MG63 (cell line): ENCODE data around the gene FARS2. TPM values are rescaled to one million over a fixed set of nuclear protein-coding genes. Genes with fewer than 3 reads are reported as not detected.

Experiments used
- DNase-seq: peaks from one replicate; pipeline ENCODE4 v3.0.0-alpha.2; 2020
- H3K27me3 ChIP-seq: fragments of 250-450 bp; sonication (Bioruptor Pico); 2 replicates; pipeline ENCODE4 v1.5.1; 2020; ENCODE audit warnings: mild to moderate bottlenecking, moderate library complexity
- H3K36me3 ChIP-seq: fragments of 250-450 bp; sonication (Bioruptor Pico); 2 replicates; pipeline ENCODE4 v1.5.1; 2020; ENCODE audit warnings: mild to moderate bottlenecking, moderate library complexity
- H3K4me3 ChIP-seq: fragments of 250-450 bp; sonication (Bioruptor Pico); 2 replicates; pipeline ENCODE4 v1.5.1; 2020; ENCODE audit warnings: mild to moderate bottlenecking, moderate library complexity
- H3K9me3 ChIP-seq: fragments of 250-450 bp; sonication (Bioruptor Pico); 2 replicates; pipeline ENCODE4 v1.5.1; 2020; ENCODE audit warnings: mild to moderate bottlenecking, moderate library complexity
- total RNA-seq: library from RNA; depleted of rRNA; stranded (reverse); fragments of >200 nt; shearing (Covaris generic); gene quantifications from 2 replicates; pipeline ENCODE4 v1.2.3, GENCODE V29; 2014; ENCODE audit warnings: low replicate concordance

The FARS2 gene
- total RNA-seq, 1 experiment from 2014 or later = 17.3 TPM

DNA sequence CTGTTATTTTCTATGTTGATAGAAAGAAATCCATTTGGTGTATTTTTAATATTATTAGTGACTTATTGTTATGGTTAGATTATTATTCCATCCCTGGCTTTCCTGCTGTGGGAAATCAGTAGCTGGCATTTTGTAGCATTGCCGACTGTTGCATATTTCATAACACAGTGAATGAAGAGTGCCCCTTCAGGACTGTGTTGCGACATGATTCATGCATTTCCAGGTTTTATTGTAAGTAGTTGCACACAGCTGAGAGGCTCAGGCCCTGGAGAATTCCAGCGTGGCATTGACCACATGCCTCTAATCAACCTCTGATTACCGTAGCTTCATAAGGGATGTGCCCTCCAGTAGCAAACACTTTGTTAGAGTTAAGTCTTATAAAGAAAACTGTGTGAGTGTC lies 263.9 kb downstream of the FARS2 start:
- H3K36me3 ChIP-seq = no peaks in the 10 kb centered on the region
- no peaks in the 10 kb centered on the region for H3K9me3 ChIP-seq
- no peak for DNase-seq
- H3K27me3 ChIP-seq = no peaks in the 10 kb centered on the region
- no peak overlapping the region for H3K4me3 ChIP-seq

DNA sequence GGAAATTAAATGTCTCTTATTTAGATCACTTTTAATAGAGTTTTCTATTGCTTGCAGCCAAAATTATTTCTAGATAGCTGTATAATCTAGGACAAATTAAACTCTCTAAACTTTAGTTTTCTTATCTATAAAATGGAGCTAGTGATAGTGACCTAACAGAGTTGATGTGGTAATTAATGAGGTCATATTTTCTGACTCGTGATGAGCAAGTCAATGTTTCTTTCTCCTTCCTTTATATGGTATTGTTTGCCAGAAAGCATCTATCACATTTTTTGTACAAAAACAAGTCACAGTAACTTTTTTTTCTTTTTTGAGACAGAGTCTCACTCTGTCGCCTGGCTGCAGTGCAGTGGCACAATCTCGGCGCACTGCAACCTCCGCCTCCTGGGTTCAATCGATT lies 267.7 kb downstream of the FARS2 start:
- Histone ChIP-seq H3K27me3 (no peaks in the 10 kb centered on the region), H3K9me3 (no peaks in the 10 kb centered on the region), H3K4me3 (no peak overlapping the region), H3K36me3 (no peaks in the 10 kb centered on the region)
- no peak for DNase-seq

GRCh38 chr6:5529733-5530132 lies 268.4 kb downstream of the FARS2 start:
- H3K9me3 ChIP-seq = no peaks in the 10 kb centered on the region
- H3K36me3 ChIP-seq = no peaks in the 10 kb centered on the region
- H3K27me3 ChIP-seq = no peaks in the 10 kb centered on the region
- no peak overlapping the region for H3K4me3 ChIP-seq
- no peak for DNase-seq

- Histone ChIP-seq H3K9me3 (no peaks in the 10 kb centered on the region), H3K27me3 (no peaks in the 10 kb centered on the region), H3K36me3 (no peaks in the 10 kb centered on the region), H3K4me3 (no peak overlapping the region)
- no peak for DNase-seq
Measured at GRCh38 chr6:5531161-5531560, 269.8 kb downstream of the FARS2 start.

DNA sequence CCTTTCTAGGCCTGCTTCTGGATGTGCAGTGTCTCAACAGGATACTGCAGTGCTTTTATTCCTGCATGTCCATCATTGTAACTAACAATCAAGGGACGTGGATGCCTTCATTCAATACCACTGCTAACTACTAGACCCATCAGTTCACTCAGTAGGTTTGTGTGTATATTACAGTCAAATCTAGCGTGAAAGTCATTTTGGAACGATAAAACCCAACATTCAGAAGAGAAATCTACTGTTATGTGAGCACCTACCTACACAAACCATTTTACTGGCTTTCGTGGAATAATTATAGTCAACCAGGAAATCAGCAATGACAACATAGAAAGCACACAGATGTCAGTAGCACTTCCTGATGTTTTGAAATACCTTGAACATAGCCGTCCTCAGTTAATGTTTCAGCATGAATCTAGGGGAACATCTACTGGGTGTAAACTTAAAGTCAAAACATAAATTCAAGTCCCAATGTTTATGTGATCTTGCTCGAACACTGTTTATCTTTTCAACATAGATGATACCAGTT lies 270.6 kb downstream of the FARS2 start:
- H3K4me3 ChIP-seq = no peak overlapping the region
- no peaks in the 10 kb centered on the region for H3K27me3 ChIP-seq
- DNase-seq = no peak

GRCh38 chr6:5532941-5533340 lies 271.6 kb downstream of the FARS2 start:
- Histone ChIP-seq H3K4me3 (no peak overlapping the region), H3K36me3 (no peaks in the 10 kb centered on the region), H3K9me3 (no peaks in the 10 kb centered on the region), H3K27me3 (no peaks in the 10 kb centered on the region)
- no peak for DNase-seq

More for the DNA sequence above, 270.6 kb downstream of the FARS2 start:
- H3K9me3 ChIP-seq = no peaks in the 10 kb centered on the region
- H3K36me3 ChIP-seq = no peaks in the 10 kb centered on the region

- Histone ChIP-seq H3K4me3 (no peak overlapping the region), H3K9me3 (no peaks in the 10 kb centered on the region), H3K36me3 (no peaks in the 10 kb centered on the region), H3K27me3 (no peaks in the 10 kb centered on the region)
- DNase-seq = no peak
Measured at GRCh38 chr6:5534643-5535042, 273.3 kb downstream of the FARS2 start.

GRCh38 chr6:5536644-5537043 lies 275.3 kb downstream of the FARS2 start:
- no peak overlapping the region for H3K4me3 ChIP-seq
- H3K27me3 ChIP-seq = no peaks in the 10 kb centered on the region
- H3K36me3 ChIP-seq = no peaks in the 10 kb centered on the region

GRCh38 chr6:5537132-5537531 lies 275.8 kb downstream of the FARS2 start:
- Histone ChIP-seq H3K27me3 (no peaks in the 10 kb centered on the region), H3K36me3 (no peaks in the 10 kb centered on the region), H3K4me3 (no peak overlapping the region), H3K9me3 (no peaks in the 10 kb centered on the region)
- DNase-seq = no peak

More at GRCh38 chr6:5536644-5537043, 275.3 kb downstream of the FARS2 start:
- H3K9me3 ChIP-seq = no peaks in the 10 kb centered on the region
- no peak for DNase-seq

- no peaks in the 10 kb centered on the region for H3K27me3 ChIP-seq
- H3K9me3 ChIP-seq = peaks cover 6% of the 10 kb centered on the region; the same call in 1 of the 2 replicates
- H3K4me3 ChIP-seq = no peak overlapping the region
- DNase-seq = no peak
- H3K36me3 ChIP-seq = no peaks in the 10 kb centered on the region
Measured at GRCh38 chr6:5537967-5538366, 276.7 kb downstream of the FARS2 start.

- DNase-seq = no peak
- Histone ChIP-seq H3K27me3 (no peaks in the 10 kb centered on the region), H3K36me3 (no peaks in the 10 kb centered on the region), H3K4me3 (no peak overlapping the region), H3K9me3 (peaks cover 6% of the 10 kb centered on the region; the same call in 1 of the 2 replicates)
Measured at GRCh38 chr6:5540370-5540769, 279.1 kb downstream of the FARS2 start.

GRCh38 chr6:5541025-5541424 lies 279.7 kb downstream of the FARS2 start:
- no peaks in the 10 kb centered on the region for H3K27me3 ChIP-seq
- no peak for DNase-seq
- H3K9me3 ChIP-seq = peaks cover 6% of the 10 kb centered on the region; the same call in 1 of the 2 replicates
- H3K36me3 ChIP-seq = no peaks in the 10 kb centered on the region
- H3K4me3 ChIP-seq = no peak overlapping the region

GRCh38 chr6:5541751-5542432 lies 280.6 kb downstream of the FARS2 start:
- Histone ChIP-seq H3K36me3 (no peaks in the 10 kb centered on the region), H3K4me3 (no peak overlapping the region), H3K27me3 (no peaks in the 10 kb centered on the region), H3K9me3 (peaks cover 6% of the 10 kb centered on the region; the same call in 1 of the 2 replicates)
- DNase-seq = peak; percentile 73

GRCh38 chr6:5547556-5547955 lies 286.2 kb downstream of the FARS2 start:
- Histone ChIP-seq H3K9me3 (peaks cover 9% of the 10 kb centered on the region), H3K4me3 (no peak overlapping the region), H3K36me3 (no peaks in the 10 kb centered on the region; the same call in none of the 2 replicates), H3K27me3 (no peaks in the 10 kb centered on the region)
- no peak for DNase-seq

DNA sequence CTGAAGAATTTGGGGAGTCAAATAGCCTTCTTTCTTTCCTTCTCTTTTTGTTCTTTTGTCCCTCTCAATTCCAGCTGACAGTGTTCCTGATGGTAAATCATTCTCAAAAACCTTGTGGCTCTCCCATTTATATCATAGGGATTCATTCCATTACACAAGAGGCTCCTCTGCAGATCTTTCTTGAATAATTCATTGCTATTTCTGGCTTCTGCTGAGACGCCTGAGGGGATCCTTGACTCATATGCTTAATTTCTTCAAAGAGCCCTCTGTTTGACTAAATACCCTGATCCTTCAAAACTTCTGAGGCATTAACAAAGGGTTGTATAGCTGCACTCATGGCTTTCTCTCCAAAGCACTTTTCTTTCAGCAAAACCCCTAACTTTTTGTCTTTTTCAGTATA lies 289.3 kb downstream of the FARS2 start:
- no peak for DNase-seq
- H3K4me3 ChIP-seq = no peak overlapping the region

DNA sequence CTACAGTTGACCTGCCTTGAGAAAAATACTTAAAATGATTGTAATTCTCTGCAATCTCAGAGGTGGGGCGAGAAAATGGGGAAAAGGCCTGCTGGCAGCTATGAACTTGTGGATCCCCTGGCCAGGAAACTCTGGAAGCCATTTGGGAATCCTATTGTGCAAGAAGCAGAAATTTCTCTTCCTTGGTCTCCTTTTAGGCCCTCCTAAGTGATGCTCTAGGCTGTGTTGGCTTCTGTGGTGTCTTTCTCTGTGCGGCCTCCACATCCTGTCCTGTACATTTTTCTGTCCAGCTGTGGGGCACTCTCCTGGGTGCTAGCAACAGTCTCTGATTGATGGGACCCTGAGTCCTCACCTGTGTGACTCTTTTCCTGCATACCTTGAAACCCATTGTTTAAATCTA lies 290.9 kb downstream of the FARS2 start:
- H3K4me3 ChIP-seq = no peak overlapping the region
- DNase-seq = no peak
- peaks cover 5% of the 10 kb centered on the region for H3K9me3 ChIP-seq
- H3K27me3 ChIP-seq = no peaks in the 10 kb centered on the region
- no peaks in the 10 kb centered on the region; the same call in 1 of the 2 replicates for H3K36me3 ChIP-seq

More for the DNA sequence above, 289.3 kb downstream of the FARS2 start:
- no peaks in the 10 kb centered on the region for H3K27me3 ChIP-seq
- H3K9me3 ChIP-seq = peaks cover 5% of the 10 kb centered on the region
- no peaks in the 10 kb centered on the region; the same call in none of the 2 replicates for H3K36me3 ChIP-seq

GRCh38 chr6:5553767-5554166 lies 292.5 kb downstream of the FARS2 start:
- Histone ChIP-seq H3K9me3 (peaks cover 5% of the 10 kb centered on the region), H3K36me3 (no peaks in the 10 kb centered on the region), H3K4me3 (no peak overlapping the region), H3K27me3 (no peaks in the 10 kb centered on the region)
- no peak for DNase-seq

DNA sequence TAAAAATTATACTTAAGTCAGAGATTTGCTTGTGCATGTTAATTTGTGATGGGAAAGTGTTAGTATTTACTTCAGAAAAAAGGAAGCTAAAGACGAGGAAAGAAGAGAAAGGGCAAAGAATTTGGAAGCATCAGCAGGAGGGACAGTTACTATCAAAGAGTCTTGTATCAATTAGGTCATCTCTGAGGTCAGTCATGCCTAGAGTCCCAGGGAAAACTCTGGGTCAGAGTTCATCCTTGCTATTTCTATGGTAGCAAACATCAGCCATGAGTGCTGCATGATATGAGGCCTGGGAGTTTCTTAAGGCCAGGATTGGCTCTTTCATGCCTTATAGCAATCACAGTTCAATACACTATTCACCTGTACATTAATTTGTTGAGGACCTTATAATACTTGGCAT lies 292.9 kb downstream of the FARS2 start:
- Histone ChIP-seq H3K27me3 (no peaks in the 10 kb centered on the region), H3K4me3 (no peak overlapping the region), H3K36me3 (no peaks in the 10 kb centered on the region), H3K9me3 (peaks cover 5% of the 10 kb centered on the region)
- DNase-seq = no peak
